ENCODE results near the gene F10. TPM values are rescaled to one million over a fixed set of nuclear protein-coding genes. Genes with fewer than 3 reads are reported as not detected.

The F10 gene
- total RNA-seq, 4 donors from 2014 or later = 0.61 to 21.6 (median 4.5) TPM

DNA sequence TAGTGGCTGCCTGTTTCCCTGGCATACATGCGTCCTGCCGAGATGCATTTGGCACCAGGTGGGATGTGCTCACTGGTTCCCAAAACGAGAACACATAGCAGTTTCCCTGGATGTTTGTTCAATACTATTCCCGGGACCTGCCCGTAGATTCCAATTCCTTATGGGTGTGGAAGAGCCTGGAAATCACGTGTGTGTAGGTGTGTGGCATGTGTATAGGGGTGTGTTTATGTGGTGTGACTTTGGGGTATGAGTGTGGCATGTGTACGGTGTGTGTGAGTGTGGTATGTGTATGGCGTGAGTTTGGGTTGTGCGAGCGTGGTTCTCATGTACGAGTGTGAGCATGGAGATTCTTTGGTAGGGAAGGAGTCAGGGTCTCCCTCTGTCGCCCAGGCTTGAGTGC, 19.9 kb upstream of the F10 start:
- Histone ChIP-seq H3K36me3 (no peaks in the 10 kb centered on the region), H3K27me3 (peaks cover 0 to 26% (median 0%) of the 10 kb centered on the region in 4 donors), H3K4me1 (no peaks in the 10 kb centered on the region), H3K27ac (no peak overlapping the region), H3K4me3 (no peak overlapping the region), H3K9me3 (no peaks in the 10 kb centered on the region)
- intact Hi-C loops (cut with DNase I) = no loop called here
- DNase-seq = no peak
- WGBS, 2 donors = 60 to 62% methylated on average over 10 of the region's 12 CpGs
- no peak for TF ChIP-seq POLR2A (IDR thresholded peaks at IDR 0.05)
- TF ChIP-seq CTCF (IDR thresholded peaks at IDR 0.05) = no peak

- Histone ChIP-seq H3K9me3 (no peaks in the 10 kb centered on the region), H3K4me1 (no peaks in the 10 kb centered on the region), H3K27me3 (peaks cover 0 to 26% (median 0%) of the 10 kb centered on the region in 4 donors), H3K4me3 (no peak overlapping the region), H3K36me3 (no peaks in the 10 kb centered on the region), H3K27ac (no peak overlapping the region)
- WGBS, 2 donors = 80% methylated on average over 1 of the region's 9 CpGs; no CpG with 5 or more reads in 1 of the 2 donors
- intact Hi-C loops (cut with DNase I) = no loop called here
- no peak for DNase-seq
- no peak for TF ChIP-seq CTCF (IDR thresholded peaks at IDR 0.05)
- no peak for TF ChIP-seq POLR2A (IDR thresholded peaks at IDR 0.05)
Measured at GRCh38 chr13:113103646-113104045, 19.0 kb upstream of the F10 start.

DNA sequence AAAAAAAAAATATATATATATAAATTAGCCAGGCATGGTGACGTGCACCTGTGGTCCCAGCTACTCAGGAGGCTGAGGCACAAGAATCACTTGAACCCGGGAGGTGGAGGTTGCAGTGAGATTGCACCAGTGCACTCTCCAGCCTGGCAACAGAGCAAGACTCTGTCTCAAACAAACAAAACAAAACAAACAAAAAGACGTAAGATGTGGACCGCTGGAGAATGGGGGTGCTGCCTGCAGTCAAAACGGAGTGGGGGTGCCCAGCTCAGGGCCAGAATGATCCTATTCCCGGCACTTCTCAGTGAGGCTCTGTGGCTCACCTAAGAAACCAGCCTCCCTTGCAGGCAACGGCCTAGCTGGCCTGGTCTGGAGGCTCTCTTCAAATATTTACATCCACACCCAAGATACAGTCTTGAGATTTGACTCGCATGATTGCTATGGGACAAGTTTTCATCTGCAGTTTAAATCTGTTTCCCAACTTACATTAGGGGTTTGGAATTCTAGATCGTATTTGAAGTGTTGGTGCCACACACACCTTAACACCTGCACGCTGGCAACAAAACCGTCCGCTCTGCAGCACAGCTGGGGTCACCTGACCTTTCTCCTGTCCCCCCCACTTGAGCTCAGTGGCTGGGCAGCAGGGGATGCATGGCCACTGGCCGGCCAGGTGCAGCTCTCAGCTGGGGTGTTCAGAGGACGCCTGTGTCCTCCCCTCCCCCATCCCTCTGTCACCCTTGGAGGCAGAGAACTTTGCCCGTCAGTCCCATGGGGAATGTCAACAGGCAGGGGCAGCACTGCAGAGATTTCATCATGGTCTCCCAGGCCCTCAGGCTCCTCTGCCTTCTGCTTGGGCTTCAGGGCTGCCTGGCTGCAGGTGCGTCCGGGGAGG, 17.3 kb upstream of the F10 start, which contains the start of gene F7:
F7 (plus strand) TSS at position 760 of the 889 bp plus-strand sequence; CDS start at position 811, 51 bp downstream.
- Histone ChIP-seq H3K36me3 (no peaks in the 10 kb centered on the region), H3K27me3 (peaks cover 6 to 39% (median 8%) of the 10 kb centered on the region in 4 donors), H3K9me3 (no peaks in the 10 kb centered on the region), H3K4me1 (peaks cover 5 to 9% (median 5%) of the 10 kb centered on the region in 3 donors), H3K27ac (no peak within 1 kb of the TSS), H3K4me3 (no peak within 1 kb of the TSS)
- DNase-seq = no peak
- TF ChIP-seq CTCF (IDR thresholded peaks at IDR 0.05) = no peak
- no peak for TF ChIP-seq POLR2A (IDR thresholded peaks at IDR 0.05)
- WGBS, 2 donors = 45 to 60% methylated on average over 12 of the region's 17 CpGs
- intact Hi-C loops (cut with DNase I) = no loop called here

GRCh38 chr13:113105921-113106452, 16.6 kb upstream of the F10 start:
- H3K9me3 ChIP-seq = no peaks in the 10 kb centered on the region
- no peak overlapping the region for H3K27ac ChIP-seq
- peaks cover 7 to 16% (median 12%) of the 10 kb centered on the region in 3 donors for H3K4me1 ChIP-seq
- no peak overlapping the region for H3K4me3 ChIP-seq
- TF ChIP-seq CTCF (IDR thresholded peaks at IDR 0.05) (no peak), POLR2A (IDR thresholded peaks at IDR 0.05) (no peak)
- intact Hi-C loops (cut with DNase I) = no loop called here
- peaks cover 9 to 46% (median 10%) of the 10 kb centered on the region in 4 donors for H3K27me3 ChIP-seq
- no peak for DNase-seq
- no peaks in the 10 kb centered on the region for H3K36me3 ChIP-seq
- 60% methylated on average over 1 of the region's 16 CpGs; no CpG with 5 or more reads in 1 of the 2 donors for WGBS, 2 donors
